Stimulated activated CD8-positive, alpha-beta memory T cell treated with anti-CD3 and anti-CD28 coated beads, Interleukin-7, amount 100 ng/mL, for 48 hours (primary cell): Measurements from ENCODE around the gene CEACAM8.
"Not testable (repeated sequence)": the region's sequence is repeated elsewhere in the genome, so short reads cannot be mapped to it uniquely, and the experiment has no call there.

Source experiments
- DNase-seq, 2 donors: peaks; one replicate each; pipeline ENCODE4 v3.0.0-alpha.2; 2020; ENCODE audit warnings: low read depth in 1 of 2; ENCODE audit errors: extremely low read depth in 1 of 2

The CEACAM8 gene

DNA sequence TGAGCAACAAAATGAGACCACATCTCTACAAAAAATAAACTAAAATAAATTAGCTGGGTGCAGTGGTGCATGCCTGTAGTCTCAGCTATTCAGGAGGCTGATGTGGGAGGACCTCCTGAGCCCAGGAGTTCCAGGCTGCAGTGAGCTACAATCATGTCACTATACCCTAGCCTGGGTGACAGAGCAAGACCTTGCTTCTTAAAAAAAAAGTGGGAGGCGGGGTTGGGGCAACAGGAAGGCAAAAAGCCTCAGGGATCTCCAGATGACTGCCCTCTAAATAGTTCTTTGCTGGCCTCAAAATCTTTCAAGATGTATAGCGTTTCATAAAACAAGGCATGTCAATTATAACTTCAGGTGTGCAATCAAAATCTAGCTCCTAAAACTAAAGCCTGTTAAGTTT lies 18.5 kb downstream of the CEACAM8 start:
- no peak for DNase-seq

DNA sequence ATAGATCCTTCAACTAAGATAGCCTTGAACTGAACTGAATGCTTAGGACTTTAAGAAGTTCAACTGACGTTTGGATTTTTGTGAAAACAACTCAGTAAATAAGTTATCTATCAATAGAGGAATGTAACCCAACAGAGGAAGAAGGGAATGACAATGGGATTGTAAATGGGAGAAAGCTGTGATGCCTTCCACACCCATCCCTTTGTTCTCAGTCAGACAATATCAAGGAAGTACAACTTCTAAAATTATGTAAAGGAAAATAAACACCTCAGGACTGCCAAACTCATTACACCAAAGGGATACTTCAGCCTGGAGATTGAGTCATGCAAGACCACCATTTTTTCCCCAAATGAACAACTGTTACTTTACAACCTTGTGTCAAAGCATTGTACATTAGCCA lies 21.1 kb downstream of the CEACAM8 start:
- DNase-seq: no peak

DNA sequence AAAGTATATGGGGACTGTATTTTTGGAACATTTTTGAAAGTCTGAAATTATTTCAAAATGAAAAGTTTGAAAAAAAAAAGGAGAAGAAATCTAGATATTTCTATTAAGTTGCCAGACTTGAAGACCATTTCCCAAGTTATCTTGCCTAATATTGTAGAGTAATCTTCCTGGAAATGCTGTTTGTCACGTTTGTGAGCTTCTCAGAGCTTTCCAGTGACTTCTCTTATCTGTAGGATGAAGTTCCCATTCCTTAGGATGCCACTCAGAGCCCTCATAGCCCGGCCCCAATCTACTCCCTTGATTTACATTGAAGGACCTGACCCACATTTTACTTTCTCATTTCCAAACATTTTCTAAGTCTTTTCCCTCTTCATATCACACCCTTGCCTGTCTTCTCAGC lies 23.6 kb downstream of the CEACAM8 start:
- DNase-seq: no peak

DNA sequence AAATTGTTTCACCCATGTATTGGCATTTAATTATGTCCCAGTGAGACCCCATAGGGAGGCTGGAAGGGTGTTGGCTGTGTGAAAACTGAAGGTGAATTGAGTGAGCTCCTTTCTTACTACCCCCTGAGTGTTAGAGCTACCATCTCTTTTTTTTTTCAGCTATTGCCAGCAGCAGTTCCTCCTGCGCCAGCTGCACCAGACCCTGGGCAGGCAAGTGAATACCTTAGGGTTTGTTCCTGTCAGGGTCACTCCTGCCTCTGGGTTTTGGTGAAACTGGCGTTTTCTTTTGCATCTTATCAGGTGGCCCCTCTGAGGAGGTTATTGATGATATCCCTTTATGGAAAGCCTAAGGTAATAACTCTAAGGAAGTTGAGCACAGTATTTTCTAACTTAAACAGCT lies 25.5 kb downstream of the CEACAM8 start:
- DNase-seq: no peak

DNA sequence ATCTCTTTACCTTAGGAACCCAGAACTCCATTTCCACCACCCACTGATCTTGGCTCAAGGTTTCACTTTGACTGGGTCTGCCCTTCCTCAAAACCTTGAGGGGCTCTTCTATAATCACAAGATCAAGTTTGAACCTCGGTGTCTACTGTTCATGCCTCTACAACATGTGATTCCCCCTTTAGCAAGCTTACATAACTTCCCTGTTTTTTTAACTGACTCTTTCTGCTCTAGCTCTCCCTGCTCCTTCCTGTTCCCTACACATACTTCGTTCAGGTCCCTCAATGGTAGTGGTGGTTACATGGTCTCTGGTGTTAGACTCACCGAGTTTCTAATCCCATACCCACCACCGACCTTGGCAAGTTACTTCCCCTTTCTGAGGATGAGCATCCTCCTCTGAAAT lies 26.7 kb downstream of the CEACAM8 start:
- DNase-seq: no peak

DNA sequence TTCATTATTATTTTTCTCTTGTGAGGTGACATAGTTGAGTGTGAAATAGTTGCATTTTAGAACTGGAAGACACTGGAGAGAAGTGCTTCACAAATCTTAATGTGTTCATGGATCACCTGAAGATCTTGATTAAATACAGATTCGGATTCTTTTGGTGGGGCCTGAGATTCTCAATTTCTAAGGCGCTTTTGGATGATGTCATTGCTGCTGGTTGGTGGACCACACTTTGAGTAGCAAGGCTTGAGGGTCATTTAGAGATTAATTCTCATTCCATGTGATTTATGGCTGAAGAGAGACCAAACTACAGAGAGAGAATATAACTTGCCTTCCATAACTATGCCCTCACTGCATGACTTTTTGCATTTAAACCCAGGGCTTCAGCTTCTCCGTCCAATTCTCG lies 27.2 kb downstream of the CEACAM8 start:
- no peak for DNase-seq

DNA sequence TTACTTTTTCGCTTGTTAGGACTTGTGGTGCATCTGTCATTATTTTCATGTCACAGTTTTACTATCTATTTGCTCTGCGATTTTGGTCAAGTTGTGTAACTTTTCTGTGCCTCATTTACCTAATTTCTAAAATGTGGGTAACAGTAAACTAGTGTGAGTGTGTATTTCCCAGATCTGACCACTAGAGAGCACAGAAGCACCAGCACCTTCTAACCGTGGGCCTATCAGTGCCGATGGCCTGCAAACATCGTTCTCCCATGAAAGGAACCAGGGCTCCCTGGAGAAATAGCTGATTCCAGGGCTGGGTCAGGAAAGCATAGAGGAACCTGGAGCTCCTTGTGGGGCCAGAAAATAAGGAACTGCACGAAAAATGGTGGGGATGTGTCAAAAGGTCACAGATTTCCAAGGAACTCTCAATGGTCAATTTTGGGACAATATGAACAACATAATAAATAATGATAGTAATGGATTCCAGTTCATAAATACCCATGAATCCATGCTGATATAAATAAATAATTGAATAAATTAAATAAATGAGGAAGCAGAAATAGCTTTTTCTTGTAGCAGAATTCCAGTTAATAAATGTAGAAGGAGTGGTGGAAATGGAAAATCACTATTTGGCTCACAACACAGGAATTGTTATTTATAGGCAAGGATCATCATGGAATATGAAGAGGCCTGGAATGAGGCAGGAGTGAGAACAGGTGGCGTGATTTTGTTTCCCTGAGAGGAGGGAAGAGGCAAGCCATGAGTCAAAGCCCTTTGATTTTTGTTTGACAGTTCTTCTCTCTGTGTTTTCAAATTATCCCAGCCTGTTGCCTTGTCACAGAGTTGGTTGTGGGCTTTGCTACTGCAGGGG lies 31.1 kb downstream of the CEACAM8 start:
- DNase-seq: no peak

DNA sequence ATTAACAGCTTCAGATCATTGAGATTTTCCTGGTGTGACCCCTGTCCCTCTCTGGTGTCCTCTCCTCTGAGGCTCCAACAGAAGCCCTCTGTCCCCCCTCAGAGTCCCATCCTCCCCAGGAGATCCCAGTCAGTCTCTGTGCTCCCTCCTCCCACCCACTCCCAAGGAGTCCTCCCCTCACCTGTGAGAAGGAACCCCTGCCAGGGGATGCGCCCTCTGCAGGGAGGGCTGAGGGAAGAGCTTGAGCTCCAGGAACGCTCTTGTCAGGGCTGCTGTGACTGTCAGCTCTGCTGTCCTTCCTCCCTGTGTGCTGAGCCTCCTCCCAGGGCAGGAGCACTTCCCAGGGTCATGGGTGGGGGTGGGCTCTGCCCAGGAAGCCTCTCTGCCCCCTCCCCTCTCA lies 33.2 kb downstream of the CEACAM8 start:
- no peak for DNase-seq

DNA sequence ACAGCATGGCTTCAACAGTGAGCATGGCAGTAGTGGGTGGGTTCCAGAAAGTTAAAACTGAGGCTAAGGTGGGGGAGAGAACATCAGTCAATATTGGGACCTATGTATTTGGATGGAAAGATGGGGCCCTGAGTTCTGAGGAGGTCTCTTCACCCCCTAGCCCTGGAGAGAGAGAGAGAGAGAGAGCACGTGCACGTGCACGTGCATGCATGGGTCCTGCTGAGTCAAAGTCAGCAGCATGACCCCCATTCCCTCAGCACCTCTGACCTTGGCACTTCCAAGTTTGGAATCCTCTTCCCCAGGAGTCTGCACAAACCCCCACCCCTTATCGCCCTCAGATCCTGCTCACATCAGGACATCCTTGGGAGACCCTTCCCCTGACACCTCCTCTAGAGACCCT lies 34.0 kb downstream of the CEACAM8 start:
- no peak for DNase-seq

DNA sequence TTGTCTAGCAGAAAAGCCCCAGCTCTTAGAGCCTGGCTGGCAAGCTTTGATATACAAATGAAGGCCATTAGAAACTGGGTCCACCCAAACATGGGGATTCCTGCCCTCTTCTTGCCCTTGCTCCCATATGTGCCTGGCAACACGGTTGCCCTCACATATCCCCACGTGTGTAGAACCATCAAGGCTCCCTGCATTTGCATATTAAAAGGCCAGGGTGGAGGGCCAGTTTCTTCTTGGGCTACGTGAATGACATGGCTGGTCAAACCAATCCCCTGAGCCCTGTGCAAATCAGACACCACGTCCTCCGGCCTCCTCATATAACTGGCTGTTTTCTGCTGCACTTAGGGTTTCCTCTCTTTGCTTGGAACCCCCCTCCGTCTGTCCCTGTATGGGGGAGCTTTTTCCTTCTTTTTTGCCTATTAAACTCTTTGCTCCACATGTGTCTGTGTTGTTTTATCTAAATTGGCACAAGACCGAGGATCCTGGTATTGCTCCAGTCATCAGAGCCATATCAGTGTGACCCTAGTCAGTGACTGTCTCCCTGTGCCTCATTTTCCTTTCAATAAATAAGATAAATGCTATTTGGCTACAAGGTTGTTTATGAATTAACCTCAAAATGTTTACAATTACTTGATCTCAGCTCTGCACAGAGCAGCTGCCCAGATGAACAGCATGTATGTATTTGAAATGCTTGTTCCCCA lies 36.1 kb downstream of the CEACAM8 start:
- DNase-seq: no peak

DNA sequence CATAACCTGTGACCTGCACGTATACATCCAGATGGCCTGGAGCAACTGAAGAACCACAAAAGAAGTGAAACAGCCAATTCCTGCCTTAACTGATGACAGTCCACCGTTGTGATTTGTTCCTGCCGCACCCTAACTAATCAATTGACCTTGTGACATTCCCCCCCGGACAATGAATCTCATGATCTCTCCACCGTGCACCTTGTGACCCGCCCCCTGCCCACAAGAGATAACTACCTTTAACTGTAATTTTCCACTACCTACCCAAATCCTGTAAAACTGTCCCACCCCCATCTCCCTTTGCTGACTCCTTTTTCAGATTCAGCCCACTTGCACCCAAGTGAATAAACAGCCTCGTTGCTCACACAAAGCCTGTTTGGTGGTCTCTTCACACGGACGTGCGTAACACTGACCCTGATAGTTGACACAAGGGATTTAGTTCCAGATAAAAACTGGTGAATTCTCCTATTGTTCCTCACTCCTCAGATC lies 37.3 kb downstream of the CEACAM8 start:
- not testable (repeated sequence) for DNase-seq

DNA sequence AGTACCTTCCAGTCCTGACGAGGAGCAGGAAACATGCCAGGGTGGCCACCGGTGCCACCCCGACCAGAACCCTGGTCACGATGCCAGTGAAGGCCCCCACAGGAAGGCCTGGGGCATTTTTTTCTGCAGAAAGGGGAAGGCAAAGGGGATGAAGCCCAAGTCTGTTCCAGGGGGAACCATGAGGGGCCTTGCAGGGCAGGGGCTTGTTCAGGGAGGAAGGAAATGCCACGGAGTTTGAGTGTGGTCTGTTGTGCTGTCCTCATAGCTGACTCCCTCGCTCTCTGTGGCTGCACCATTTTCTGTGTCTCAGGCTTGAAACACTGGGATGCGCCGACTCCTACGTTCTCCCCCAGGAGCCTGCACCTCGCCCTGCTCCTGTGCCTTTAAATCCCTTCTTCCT lies 38.9 kb downstream of the CEACAM8 start:
- DNase-seq: no peak

DNA sequence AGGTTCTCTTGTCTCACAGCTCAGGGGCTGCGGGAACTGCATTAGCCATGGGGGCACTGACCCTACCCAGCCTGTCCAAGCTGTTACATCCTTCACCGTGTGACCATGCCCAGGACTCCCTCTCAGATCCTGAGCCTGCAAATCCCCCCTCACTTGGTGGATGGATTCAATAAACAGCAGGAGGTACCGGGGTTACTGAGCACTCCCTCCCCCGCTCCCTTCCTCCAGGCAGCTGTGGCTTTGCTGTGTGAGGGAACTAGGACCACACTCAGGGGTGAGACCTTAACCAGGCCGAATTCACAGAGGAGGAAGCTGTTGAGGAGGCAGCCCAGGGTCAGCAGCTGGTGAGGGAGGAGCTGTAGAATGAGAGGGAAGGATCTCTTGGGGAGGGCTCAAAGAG lies 39.4 kb downstream of the CEACAM8 start:
- DNase-seq: no peak

DNA sequence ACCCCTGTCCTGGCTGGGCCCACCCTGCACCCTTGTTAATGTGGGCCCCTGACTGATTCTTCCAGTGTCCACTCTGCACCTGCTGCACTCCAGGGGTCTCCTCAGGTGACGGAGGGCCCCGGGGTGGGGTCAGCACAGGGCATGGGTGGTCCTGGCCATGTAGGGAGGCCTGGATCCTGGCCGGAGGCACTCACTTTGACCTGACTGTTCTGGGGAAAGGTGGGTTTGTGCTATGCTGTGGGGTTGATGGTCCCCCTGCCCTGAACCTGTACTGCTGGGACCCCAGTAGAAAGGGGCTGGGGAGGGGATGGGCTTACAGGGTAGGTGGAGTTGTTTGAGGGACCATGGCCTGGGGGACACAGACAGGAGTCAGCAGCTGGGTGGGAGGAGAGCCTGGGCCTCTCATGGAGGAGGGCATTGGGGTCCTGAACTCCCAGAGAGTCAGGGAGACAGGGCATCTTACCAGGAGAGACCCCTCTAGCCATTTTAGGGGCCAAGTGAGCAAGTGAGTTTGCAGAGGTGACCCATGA lies 40.6 kb downstream of the CEACAM8 start:
- DNase-seq: no peak

DNA sequence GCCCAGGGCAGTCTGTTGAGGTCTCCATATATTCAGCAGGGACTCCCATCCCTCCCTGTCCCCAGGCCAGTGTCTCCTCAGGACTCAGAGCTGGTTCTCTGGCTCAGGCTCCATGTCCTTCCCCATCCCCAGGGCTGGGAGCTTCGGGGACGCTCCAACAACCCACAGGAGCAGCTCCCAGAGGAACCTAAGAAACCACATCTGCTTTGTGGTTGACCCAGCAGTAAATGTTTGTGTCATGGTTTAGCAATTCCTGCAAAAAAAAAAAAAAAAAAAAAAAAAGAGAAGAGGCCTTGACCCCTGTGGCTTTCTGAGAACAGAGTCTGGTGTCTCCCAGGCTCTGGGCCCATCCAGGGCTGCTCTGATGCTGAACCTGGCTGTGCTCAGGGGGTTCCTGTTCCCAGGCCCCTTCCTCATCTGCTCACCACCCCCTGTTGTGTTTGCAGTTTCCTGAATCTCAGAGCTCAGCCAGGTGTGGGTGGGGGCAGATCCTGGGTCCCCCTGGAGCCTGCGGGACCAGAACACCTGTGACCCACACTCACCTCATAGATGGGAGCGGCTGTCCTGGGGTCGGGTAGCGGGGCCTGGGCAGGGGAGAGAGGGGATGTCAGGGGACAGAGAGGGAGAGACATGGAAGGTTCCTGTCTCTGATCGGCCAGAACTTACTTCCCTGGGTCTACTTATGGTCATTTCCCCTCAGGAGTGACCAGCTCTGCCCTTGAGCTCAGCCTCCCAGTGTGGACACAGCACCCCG lies 41.3 kb downstream of the CEACAM8 start:
- DNase-seq: no peak

DNA sequence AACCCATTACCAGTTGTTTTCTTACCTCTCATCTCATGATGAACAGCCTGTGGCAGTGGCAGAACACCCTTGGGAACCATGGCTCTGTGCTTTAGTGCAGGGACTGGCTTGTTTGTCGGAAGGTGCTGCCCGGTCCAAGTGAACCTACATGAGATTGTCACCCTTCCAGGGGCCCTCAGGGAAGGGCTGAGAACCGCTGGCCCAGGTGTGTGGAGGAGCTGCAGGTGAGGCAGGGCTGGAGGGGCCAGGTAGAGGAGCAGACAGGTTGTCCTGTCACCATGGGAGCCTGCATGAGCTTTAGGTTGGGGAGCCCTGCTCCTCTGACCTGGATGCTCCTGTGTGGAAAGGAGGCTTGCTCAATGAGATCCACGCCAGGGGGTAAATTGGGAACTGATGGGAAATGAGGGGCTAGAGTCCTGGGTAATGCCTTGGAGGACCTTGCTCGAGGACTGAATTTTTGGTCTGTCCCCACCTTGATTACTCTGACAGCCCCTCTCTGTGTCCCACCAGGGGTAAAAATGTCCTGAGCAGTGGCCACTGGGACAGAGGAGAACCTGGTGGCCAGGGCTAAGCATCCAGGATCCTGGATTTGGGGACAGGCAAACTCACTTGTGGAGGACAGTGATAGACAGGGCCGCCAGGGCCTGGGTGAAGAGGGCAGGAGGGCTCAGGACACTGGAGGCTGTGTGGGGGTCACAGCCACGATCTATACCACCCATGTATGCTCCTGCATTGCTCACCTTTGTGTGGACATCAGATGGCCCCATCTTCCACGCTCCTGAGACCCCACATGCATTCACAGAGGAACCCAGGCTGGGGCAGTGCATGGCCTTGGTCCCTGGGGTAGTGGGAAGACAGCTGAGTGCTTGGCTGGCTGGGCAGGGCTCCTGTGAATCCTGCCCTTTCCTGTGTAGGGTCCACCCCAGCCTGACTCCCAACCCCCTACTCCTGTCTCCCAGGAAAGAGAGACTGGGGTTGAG lies 42.3 kb downstream of the CEACAM8 start:
- DNase-seq: no peak

DNA sequence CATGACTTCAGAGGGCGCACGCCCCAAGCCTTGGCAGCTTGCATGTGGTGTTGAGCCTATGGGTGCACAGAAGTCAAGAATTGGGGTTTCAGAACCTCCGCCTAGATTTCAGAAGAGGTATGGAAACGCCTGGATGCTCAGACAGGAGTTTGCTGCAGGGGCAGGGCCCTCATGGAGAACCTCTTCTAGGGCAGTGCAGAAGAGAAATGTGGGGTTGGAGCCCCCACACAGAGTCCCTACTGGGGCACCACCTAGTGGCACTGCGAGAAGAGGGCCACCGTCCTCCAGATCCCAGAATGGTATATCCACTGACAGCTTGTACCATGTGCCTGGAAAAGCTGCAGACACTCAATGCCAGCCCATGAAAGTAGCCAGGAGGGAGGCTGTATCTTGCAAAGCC lies 44.2 kb downstream of the CEACAM8 start:
- DNase-seq: not testable (repeated sequence)

DNA sequence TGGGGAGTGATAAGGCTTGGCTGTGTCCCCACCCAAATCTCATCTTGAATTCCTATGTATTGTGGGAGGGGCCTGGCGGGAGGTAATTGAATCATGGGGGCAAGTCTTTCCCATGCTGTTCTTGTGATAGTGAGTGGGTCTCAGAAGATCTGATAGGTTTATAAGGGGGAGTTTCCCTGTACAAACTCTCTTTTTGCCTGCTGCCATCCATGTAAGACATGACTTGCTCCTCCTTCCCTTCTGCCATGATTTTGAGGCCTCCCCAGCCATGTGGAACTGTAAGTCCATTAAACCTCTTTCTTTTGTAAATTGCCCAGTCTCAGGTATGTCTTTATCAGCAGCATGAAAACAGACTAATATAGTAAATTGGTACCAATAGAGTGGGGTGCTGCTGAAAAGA lies 45.7 kb downstream of the CEACAM8 start:
- DNase-seq: not testable (repeated sequence)

DNA sequence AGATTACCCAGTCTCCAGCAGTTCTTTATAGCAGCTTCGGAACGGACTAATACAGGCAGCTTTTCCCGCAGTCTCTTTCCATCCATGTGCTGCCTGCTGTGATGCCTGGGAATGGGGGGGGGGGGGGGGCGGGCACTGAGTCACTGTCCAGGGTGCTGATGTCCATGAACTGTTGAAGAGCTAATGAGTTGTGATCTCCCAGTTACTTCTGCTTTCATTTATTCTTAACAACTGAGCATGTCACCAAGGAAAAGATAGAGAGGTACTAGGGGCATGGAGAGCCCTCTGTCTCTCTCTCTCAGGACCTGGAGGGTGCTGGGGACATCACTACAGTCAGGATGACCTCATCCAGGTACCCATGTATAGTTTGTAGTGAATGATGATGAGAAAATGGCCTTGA lies 46.2 kb downstream of the CEACAM8 start:
- DNase-seq: no peak

DNA sequence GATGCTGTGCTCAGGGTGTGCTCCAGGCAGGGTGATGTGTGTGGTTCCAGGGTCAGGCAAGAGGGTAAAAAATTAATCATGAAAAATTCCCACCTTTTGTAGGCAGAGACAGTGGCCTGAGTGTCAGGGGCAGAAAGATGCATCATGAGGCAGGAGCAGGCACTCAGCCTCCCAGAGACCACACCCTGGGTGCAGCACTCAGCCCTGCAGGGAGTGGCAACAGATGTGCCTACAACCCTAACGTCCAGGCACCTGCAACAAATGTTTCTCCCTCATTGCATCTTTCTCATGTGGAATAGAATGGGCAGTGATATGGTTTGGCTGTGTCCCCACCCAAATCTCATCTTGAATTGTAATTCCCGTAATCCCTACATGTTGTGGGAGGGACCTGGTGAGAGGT lies 46.8 kb downstream of the CEACAM8 start:
- no peak for DNase-seq
